Effector CD8-positive, alpha-beta T cell (primary cell): ENCODE measurements around the gene GNAZ.

Source experiments
- DNase-seq: peaks from one replicate; lab custom pipeline; 2025; lab: John Stamatoyannopoulos, UW

GNAZ gene

GRCh38 chr22:23076896-23077572 is 6.7 kb downstream of the GNAZ start:
- DNase-seq, result no peak

GRCh38 chr22:23077627-23078461 is 7.5 kb downstream of the GNAZ start:
- no peak for DNase-seq

GRCh38 chr22:23078462-23078787 is 8.1 kb downstream of the GNAZ start:
- DNase-seq, result no peak

- no peak for DNase-seq
These were observed 9.0 kb downstream of the GNAZ start for GRCh38 chr22:23079240-23079768.

GRCh38 chr22:23079814-23080521 is 9.6 kb downstream of the GNAZ start:
- no peak for DNase-seq

GRCh38 chr22:23080613-23081290 is 10.4 kb downstream of the GNAZ start:
- no peak for DNase-seq

- no peak for DNase-seq
These were observed 12.4 kb downstream of the GNAZ start for GRCh38 chr22:23082534-23083314.

- no peak for DNase-seq
These were observed 13.1 kb downstream of the GNAZ start for GRCh38 chr22:23083315-23084021.

GRCh38 chr22:23084453-23085350 is 14.4 kb downstream of the GNAZ start:
- DNase-seq, result no peak

GRCh38 chr22:23085351-23085671 is 15.0 kb downstream of the GNAZ start:
- DNase-seq, result no peak

GRCh38 chr22:23085785-23086184 is 15.5 kb downstream of the GNAZ start:
- DNase-seq, result no peak

GRCh38 chr22:23086263-23086662 is 15.9 kb downstream of the GNAZ start:
- no peak for DNase-seq

GRCh38 chr22:23086787-23087186 is 16.5 kb downstream of the GNAZ start:
- no peak for DNase-seq

GRCh38 chr22:23088199-23088604 is 17.9 kb downstream of the GNAZ start:
- DNase-seq, result no peak

GRCh38 chr22:23089010-23089409 is 18.7 kb downstream of the GNAZ start:
- no peak for DNase-seq

- no peak for DNase-seq
These were observed 19.5 kb downstream of the GNAZ start for GRCh38 chr22:23089633-23090456.

- DNase-seq, result no peak
These were observed 20.1 kb downstream of the GNAZ start for GRCh38 chr22:23090457-23090835.

GRCh38 chr22:23091760-23092159 is 21.4 kb downstream of the GNAZ start:
- DNase-seq, result no peak
